Stimulated activated memory B cell treated with anti-CD40 and anti-IgM and Interleukin-4, amounts not matched to agents 10 μg/mL and 1 μg/mL and 100 μg/mL, for 72 hours (primary cell): ENCODE data around the gene DPRX.
"Not testable (repeated sequence)": the region's sequence is repeated elsewhere in the genome, so short reads cannot be mapped to it uniquely, and the experiment has no call there.

Experiments
- ATAC-seq: fragments of 150-1000 bp; cut with Tn5 transposase; 2 replicates; pipeline ENCODE4 v1.10.0; 2021
- H3K27ac Mint-ChIP-seq: one replicate; pipeline ENCODE4 v1.8.0; 2022; ENCODE audit warnings: mild to moderate bottlenecking, mixed read lengths
- H3K27me3 Mint-ChIP-seq: one replicate; pipeline ENCODE4 v1.8.0; 2022; ENCODE audit warnings: mixed read lengths
- H3K36me3 Mint-ChIP-seq: one replicate; pipeline ENCODE4 v1.8.0; 2022; ENCODE audit warnings: mixed read lengths
- H3K4me1 Mint-ChIP-seq: one replicate; pipeline ENCODE4 v1.8.0; 2022; ENCODE audit warnings: mixed read lengths
- H3K4me3 Mint-ChIP-seq: one replicate; pipeline ENCODE4 v1.8.0; 2022; ENCODE audit warnings: mild to moderate bottlenecking, moderate library complexity, mixed read lengths
- H3K9me3 Mint-ChIP-seq: one replicate; pipeline ENCODE4 v1.8.0; 2022; ENCODE audit warnings: mixed read lengths

The DPRX gene

GRCh38 chr19:53660584-53660983, 28.8 kb downstream of the DPRX start:
- Mint-ChIP-seq H3K27me3 (no peaks in the 10 kb centered on the region), H3K4me1 (no peaks in the 10 kb centered on the region), H3K36me3 (no peaks in the 10 kb centered on the region), H3K27ac (no peak overlapping the region), H3K9me3 (peaks cover 13% of the 10 kb centered on the region), H3K4me3 (no peak overlapping the region)
- no peak for ATAC-seq

- Mint-ChIP-seq H3K36me3 (no peaks in the 10 kb centered on the region), H3K27me3 (no peaks in the 10 kb centered on the region), H3K4me3 (no peak overlapping the region), H3K27ac (no peak overlapping the region), H3K9me3 (peaks cover 10% of the 10 kb centered on the region), H3K4me1 (no peaks in the 10 kb centered on the region)
- no peak for ATAC-seq
Measured at GRCh38 chr19:53662209-53662608, 30.4 kb downstream of the DPRX start.

GRCh38 chr19:53664152-53664551, 32.4 kb downstream of the DPRX start:
- Mint-ChIP-seq H3K36me3 (no peaks in the 10 kb centered on the region), H3K9me3 (peaks cover 6% of the 10 kb centered on the region), H3K27ac (no peak overlapping the region), H3K4me3 (no peak overlapping the region), H3K4me1 (no peaks in the 10 kb centered on the region), H3K27me3 (no peaks in the 10 kb centered on the region)
- no peak for ATAC-seq

- H3K4me3 Mint-ChIP-seq: no peak overlapping the region
- H3K27me3 Mint-ChIP-seq: no peaks in the 10 kb centered on the region
- H3K9me3 Mint-ChIP-seq: peaks cover 6% of the 10 kb centered on the region
- H3K4me1 Mint-ChIP-seq: no peaks in the 10 kb centered on the region
- H3K27ac Mint-ChIP-seq: no peak overlapping the region
- ATAC-seq: no peak
- H3K36me3 Mint-ChIP-seq: no peaks in the 10 kb centered on the region
Measured at GRCh38 chr19:53664760-53665159, 33.0 kb downstream of the DPRX start.

- H3K27ac Mint-ChIP-seq, H3K9me3 Mint-ChIP-seq, H3K4me1 Mint-ChIP-seq, ATAC-seq, H3K27me3 Mint-ChIP-seq, H3K36me3 Mint-ChIP-seq, H3K4me3 Mint-ChIP-seq: not testable (repeated sequence)
Measured at GRCh38 chr19:53666331-53666730, 34.5 kb downstream of the DPRX start.

GRCh38 chr19:53668804-53669203, 37.0 kb downstream of the DPRX start:
- not testable (repeated sequence) for H3K4me3 Mint-ChIP-seq, H3K4me1 Mint-ChIP-seq, H3K27me3 Mint-ChIP-seq, ATAC-seq, H3K36me3 Mint-ChIP-seq, H3K9me3 Mint-ChIP-seq, H3K27ac Mint-ChIP-seq

GRCh38 chr19:53670345-53670744, 38.5 kb downstream of the DPRX start:
- Mint-ChIP-seq H3K27me3 (no peaks in the 10 kb centered on the region), H3K27ac (no peak overlapping the region), H3K9me3 (no peaks in the 10 kb centered on the region), H3K4me1 (no peaks in the 10 kb centered on the region), H3K4me3 (no peak overlapping the region), H3K36me3 (no peaks in the 10 kb centered on the region)
- no peak for ATAC-seq

- H3K36me3 Mint-ChIP-seq: no peaks in the 10 kb centered on the region
- no peak for ATAC-seq
Measured at GRCh38 chr19:53671663-53672062, 39.9 kb downstream of the DPRX start.

More at GRCh38 chr19:53671663-53672062, 39.9 kb downstream of the DPRX start:
- H3K4me1 Mint-ChIP-seq: no peaks in the 10 kb centered on the region
- no peaks in the 10 kb centered on the region for H3K27me3 Mint-ChIP-seq
- H3K9me3 Mint-ChIP-seq: no peaks in the 10 kb centered on the region
- no peak overlapping the region for H3K27ac Mint-ChIP-seq
- no peak overlapping the region for H3K4me3 Mint-ChIP-seq
